ENCODE results near the gene RABAC1. TPM values are rescaled to one million over a fixed set of nuclear protein-coding genes. Genes with fewer than 3 reads are reported as not detected.

The RABAC1 gene
- total and polyA plus RNA-seq, 2 experiments from 2014 or later: 405 to 470 TPM

- no peaks in the 10 kb centered on the region for H3F3A ChIP-seq (ENCODE audit: insufficient read depth)
- WGBS, 2 experiments (ENCODE audit: low coverage in 1 of 2, low lambda C conversion rate in 2 of 2, missing lambda C conversion rate in 2 of 2): 51 to 54% methylated on average over 18 to 19 of the region's 19 CpGs
- H3K36me3 ChIP-seq (ENCODE audit: low read depth): no peaks in the 10 kb centered on the region
- no peak overlapping the region for H3K4me2 ChIP-seq (ENCODE audit: unreplicated experiment)
- H2AFZ ChIP-seq: no peak overlapping the region
- in situ Hi-C loops (cut with MboI): no loop called here
- H3K9ac ChIP-seq: no peak overlapping the region
- no peaks in the 10 kb centered on the region for H3K79me2 ChIP-seq (ENCODE audit: insufficient read depth)
- H4K20me1 ChIP-seq (ENCODE audit: insufficient read depth): no peaks in the 10 kb centered on the region
- H3K9me3 ChIP-seq (ENCODE audit: low read depth): no peaks in the 10 kb centered on the region
- H3K4me3 ChIP-seq: no peak overlapping the region
- no peaks in the 10 kb centered on the region for H3K9me2 ChIP-seq (ENCODE audit: insufficient read depth)
- TF ChIP-seq EZH2 (IDR thresholded peaks at IDR 0.05; ENCODE audit: insufficient read depth, poor library complexity, severe bottlenecking) (no peak), EZH2phosphoT487 (IDR thresholded peaks at IDR 0.05; ENCODE audit: insufficient read depth, low read depth) (no peak)
- H3K27me3 ChIP-seq (replicated peaks; ENCODE audit: insufficient read depth): no peaks in the 10 kb centered on the region; the same call in 1 of the 2 replicates
- H3K4me1 ChIP-seq (ENCODE audit: insufficient read depth): no peaks in the 10 kb centered on the region
- DNase-seq: no peak
- no peak overlapping the region for H3K27ac ChIP-seq
These were observed 10.8 kb upstream of the RABAC1 start for GRCh38 chr19:41969772-41970458.

GRCh38 chr19:41968751-41969595 is 9.9 kb upstream of the RABAC1 start:
- H3K4me1 ChIP-seq (ENCODE audit: insufficient read depth): no peaks in the 10 kb centered on the region
- no peak overlapping the region for H3K4me3 ChIP-seq
- H3K79me2 ChIP-seq (ENCODE audit: insufficient read depth): no peaks in the 10 kb centered on the region
- H3K36me3 ChIP-seq (ENCODE audit: low read depth): no peaks in the 10 kb centered on the region
- 63 to 66% methylated on average over 26 to 28 of the region's 28 CpGs for WGBS, 2 experiments (ENCODE audit: low coverage in 1 of 2, low lambda C conversion rate in 2 of 2, missing lambda C conversion rate in 2 of 2)
- no peaks in the 10 kb centered on the region for H4K20me1 ChIP-seq (ENCODE audit: insufficient read depth)
- H3K27me3 ChIP-seq (replicated peaks; ENCODE audit: insufficient read depth): no peaks in the 10 kb centered on the region; the same call in 1 of the 2 replicates
- no peaks in the 10 kb centered on the region for H3F3A ChIP-seq (ENCODE audit: insufficient read depth)
- no peak overlapping the region for H3K4me2 ChIP-seq (ENCODE audit: unreplicated experiment)
- no peak for TF ChIP-seq EZH2phosphoT487 (IDR thresholded peaks at IDR 0.05; ENCODE audit: insufficient read depth, low read depth)
- TF ChIP-seq EZH2 (IDR thresholded peaks at IDR 0.05; ENCODE audit: insufficient read depth, poor library complexity, severe bottlenecking): no peak
- in situ Hi-C loops (cut with MboI): no loop called here
- H3K27ac ChIP-seq: no peak overlapping the region
- H3K9me3 ChIP-seq (ENCODE audit: low read depth): no peaks in the 10 kb centered on the region
- H3K9ac ChIP-seq: no peak overlapping the region
- no peak for DNase-seq
- H2AFZ ChIP-seq: no peak overlapping the region
- H3K9me2 ChIP-seq (ENCODE audit: insufficient read depth): no peaks in the 10 kb centered on the region

DNA sequence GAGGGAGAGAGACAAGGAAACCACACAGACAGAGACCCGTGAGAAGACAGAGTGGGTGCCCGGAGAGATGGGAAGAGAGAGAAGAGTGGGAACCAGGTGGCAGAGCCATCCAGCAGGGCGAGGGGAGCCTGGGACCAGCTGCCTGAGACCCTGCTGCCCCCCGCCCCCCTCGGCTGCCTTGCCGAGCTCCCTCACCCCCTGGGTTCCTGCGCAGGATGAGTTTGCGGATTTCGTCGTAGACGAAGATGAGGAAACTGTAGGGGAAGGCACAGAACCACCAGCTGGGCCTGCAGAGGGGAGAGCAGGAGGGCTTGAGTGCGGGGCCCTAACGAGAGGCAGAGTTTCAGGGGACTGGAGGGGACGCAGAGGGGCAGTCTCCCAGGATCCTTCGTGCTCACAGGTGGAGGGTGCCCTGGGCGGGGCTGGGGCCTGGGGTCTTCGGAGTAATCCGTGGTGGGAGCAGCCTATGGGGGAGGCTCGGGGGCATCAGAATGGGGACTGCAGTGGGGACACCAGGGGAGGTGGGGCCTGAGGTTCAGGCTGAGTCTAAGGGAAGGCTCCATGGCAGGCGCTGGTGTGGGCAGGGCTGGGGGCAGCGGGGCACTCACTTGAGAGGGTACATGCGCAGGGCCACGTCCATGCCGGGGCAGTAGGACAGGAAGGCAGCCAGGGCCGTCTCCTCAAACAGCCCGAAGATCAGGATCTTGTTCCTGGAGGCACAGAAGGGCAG is 8.1 kb upstream of the RABAC1 start:
- in situ Hi-C loops (cut with MboI): no loop called here
- H3K36me3 ChIP-seq (ENCODE audit: low read depth): no peaks in the 10 kb centered on the region

GRCh38 chr19:41965106-41965505 is 6.0 kb upstream of the RABAC1 start:
- Histone ChIP-seq H3K79me2 (ENCODE audit: insufficient read depth) (no peaks in the 10 kb centered on the region), H3K27me3 (replicated peaks; ENCODE audit: insufficient read depth) (no peaks in the 10 kb centered on the region; the same call in 1 of the 2 replicates), H3K4me1 (ENCODE audit: insufficient read depth) (no peaks in the 10 kb centered on the region), H4K20me1 (ENCODE audit: insufficient read depth) (no peaks in the 10 kb centered on the region), H3K36me3 (ENCODE audit: low read depth) (no peaks in the 10 kb centered on the region), H3F3A (ENCODE audit: insufficient read depth) (no peaks in the 10 kb centered on the region), H3K9ac (no peak overlapping the region), H3K27ac (no peak overlapping the region), H3K4me2 (ENCODE audit: unreplicated experiment) (no peak overlapping the region), H3K9me3 (ENCODE audit: low read depth) (no peaks in the 10 kb centered on the region), H2AFZ (no peak overlapping the region), H3K9me2 (ENCODE audit: insufficient read depth) (no peaks in the 10 kb centered on the region), H3K4me3 (no peak overlapping the region)
- TF ChIP-seq EZH2 (IDR thresholded peaks at IDR 0.05; ENCODE audit: insufficient read depth, poor library complexity, severe bottlenecking) (no peak), EZH2phosphoT487 (IDR thresholded peaks at IDR 0.05; ENCODE audit: insufficient read depth, low read depth) (no peak)
- in situ Hi-C loops (cut with MboI): no loop called here
- DNase-seq: no peak
- 30 to 39% methylated on average over 3 to 5 of the region's 5 CpGs for WGBS, 2 experiments (ENCODE audit: low coverage in 1 of 2, low lambda C conversion rate in 2 of 2, missing lambda C conversion rate in 2 of 2)

More for the DNA sequence above, 8.1 kb upstream of the RABAC1 start:
- no peaks in the 10 kb centered on the region for H3K9me3 ChIP-seq (ENCODE audit: low read depth)
- no peak for DNase-seq
- H3K9ac ChIP-seq: no peak overlapping the region
- no peak overlapping the region for H3K27ac ChIP-seq
- no peaks in the 10 kb centered on the region for H3K9me2 ChIP-seq (ENCODE audit: insufficient read depth)
- no peak overlapping the region for H3K4me3 ChIP-seq
- H4K20me1 ChIP-seq (ENCODE audit: insufficient read depth): no peaks in the 10 kb centered on the region
- H3K27me3 ChIP-seq (replicated peaks; ENCODE audit: insufficient read depth): no peaks in the 10 kb centered on the region; the same call in 1 of the 2 replicates
- 61 to 68% methylated on average over 21 to 26 of the region's 26 CpGs for WGBS, 2 experiments (ENCODE audit: low coverage in 1 of 2, low lambda C conversion rate in 2 of 2, missing lambda C conversion rate in 2 of 2)
- no peak overlapping the region for H2AFZ ChIP-seq
- H3F3A ChIP-seq (ENCODE audit: insufficient read depth): no peaks in the 10 kb centered on the region
- H3K4me1 ChIP-seq (ENCODE audit: insufficient read depth): no peaks in the 10 kb centered on the region
- no peak for TF ChIP-seq EZH2phosphoT487 (IDR thresholded peaks at IDR 0.05; ENCODE audit: insufficient read depth, low read depth)
- no peak for TF ChIP-seq EZH2 (IDR thresholded peaks at IDR 0.05; ENCODE audit: insufficient read depth, poor library complexity, severe bottlenecking)
- no peak overlapping the region for H3K4me2 ChIP-seq (ENCODE audit: unreplicated experiment)
- H3K79me2 ChIP-seq (ENCODE audit: insufficient read depth): no peaks in the 10 kb centered on the region

Data from GM23248 (cell line).